ENCODE measurements around the gene BEST1. TPM values are rescaled to one million over a fixed set of nuclear protein-coding genes. Genes with fewer than 3 reads are reported as not detected.

Gene BEST1
- total RNA-seq, 1 experiment from 2014 or later, result 0.81 TPM

DNA sequence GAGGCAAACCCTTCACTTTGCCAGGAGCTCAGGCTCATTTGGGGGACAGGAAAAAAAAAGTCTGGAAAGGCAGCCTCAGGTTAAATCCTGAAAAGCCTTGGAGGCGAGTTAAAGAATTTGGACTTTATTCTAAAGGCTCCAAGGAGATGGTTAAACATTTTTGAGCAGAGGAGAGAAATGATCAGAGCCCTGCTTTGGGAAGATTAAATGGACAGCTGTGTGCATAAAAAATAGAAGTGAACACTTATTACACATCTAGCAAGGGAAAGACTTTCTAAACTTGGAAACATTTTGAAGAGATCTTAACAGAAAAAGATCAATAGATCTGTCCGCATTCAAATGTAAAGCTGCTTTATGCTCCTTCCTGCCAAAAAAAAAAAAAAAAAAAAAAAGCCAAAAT is 24.4 kb upstream of the BEST1 start:
- H3K9me2 ChIP-seq (ENCODE audit: insufficient read depth), result no peaks in the 10 kb centered on the region
- DNase-seq, result no peak
- H3K4me1 ChIP-seq (replicated peaks; ENCODE audit: insufficient read depth), result 0 out of 2 replicates have a peak, but pooled peaks cover 4% of the 10 kb centered on the region
- CTCF ChIA-PET, result interaction anchor here (0.7 kb wide), 1 partner anchor 17 kb away, joined by 34 read pairs; no protein-coding TSS in a partner anchor
- H3K27ac ChIP-seq, result no peak overlapping the region
- no peaks in the 10 kb centered on the region for H3K9me3 ChIP-seq (ENCODE audit: insufficient read depth, low read depth)
- H3K79me2 ChIP-seq (ENCODE audit: low read depth), result no peaks in the 10 kb centered on the region
- no peak overlapping the region for H3K4me3 ChIP-seq
- H3K36me3 ChIP-seq (ENCODE audit: low read depth), result no peaks in the 10 kb centered on the region
- H2AFZ ChIP-seq, result no peak overlapping the region
- intact Hi-C loops (cut with micrococcal nuclease; ENCODE audit: unreplicated experiment), result no loop called here
- H4K20me1 ChIP-seq (ENCODE audit: insufficient read depth), result no peaks in the 10 kb centered on the region
- H3F3A ChIP-seq (ENCODE audit: insufficient read depth, low read depth), result 0 out of 2 replicates have a peak, but pooled peaks cover 5% of the 10 kb centered on the region
- POLR2A ChIA-PET (ENCODE audit: unreplicated experiment), result no interaction called here
- no peak overlapping the region for H3K4me2 ChIP-seq
- no TSS peak for BruUV-seq (replicated peaks)
- H3K27me3 ChIP-seq (ENCODE audit: insufficient read depth, low read depth), result no peaks in the 10 kb centered on the region
- TF ChIP-seq EZH2 (IDR thresholded peaks at IDR 0.05; ENCODE audit: low read depth), result no peak
- TF ChIP-seq, protein P1, sequence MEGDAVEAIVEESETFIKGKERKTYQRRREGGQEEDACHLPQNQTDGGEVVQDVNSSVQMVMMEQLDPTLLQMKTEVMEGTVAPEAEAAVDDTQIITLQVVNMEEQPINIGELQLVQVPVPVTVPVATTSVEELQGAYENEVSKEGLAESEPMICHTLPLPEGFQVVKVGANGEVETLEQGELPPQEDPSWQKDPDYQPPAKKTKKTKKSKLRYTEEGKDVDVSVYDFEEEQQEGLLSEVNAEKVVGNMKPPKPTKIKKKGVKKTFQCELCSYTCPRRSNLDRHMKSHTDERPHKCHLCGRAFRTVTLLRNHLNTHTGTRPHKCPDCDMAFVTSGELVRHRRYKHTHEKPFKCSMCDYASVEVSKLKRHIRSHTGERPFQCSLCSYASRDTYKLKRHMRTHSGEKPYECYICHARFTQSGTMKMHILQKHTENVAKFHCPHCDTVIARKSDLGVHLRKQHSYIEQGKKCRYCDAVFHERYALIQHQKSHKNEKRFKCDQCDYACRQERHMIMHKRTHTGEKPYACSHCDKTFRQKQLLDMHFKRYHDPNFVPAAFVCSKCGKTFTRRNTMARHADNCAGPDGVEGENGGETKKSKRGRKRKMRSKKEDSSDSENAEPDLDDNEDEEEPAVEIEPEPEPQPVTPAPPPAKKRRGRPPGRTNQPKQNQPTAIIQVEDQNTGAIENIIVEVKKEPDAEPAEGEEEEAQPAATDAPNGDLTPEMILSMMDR (conservative IDR thresholded peaks at IDR 0.05), result no peak

DNA sequence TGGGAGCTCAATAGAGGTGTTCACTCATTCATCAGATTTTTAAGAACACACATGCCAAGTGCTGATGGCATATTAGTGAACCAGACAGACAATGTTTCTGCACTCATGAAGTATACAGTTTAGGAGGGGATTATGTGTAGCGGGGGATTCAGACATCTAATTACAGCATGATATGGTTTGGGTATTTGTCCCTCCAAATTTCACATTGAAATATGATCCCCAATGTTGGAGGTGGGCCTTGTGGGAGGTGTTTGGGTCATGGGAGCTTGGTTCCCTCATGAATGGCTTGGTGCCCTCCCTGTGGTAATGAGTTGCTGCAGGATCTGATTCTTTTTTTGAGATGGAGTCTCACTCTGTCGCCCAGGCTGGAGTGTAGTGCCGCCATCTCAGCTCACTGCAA is 23.9 kb upstream of the BEST1 start:
- intact Hi-C loops (cut with micrococcal nuclease; ENCODE audit: unreplicated experiment), result no loop called here

DNA sequence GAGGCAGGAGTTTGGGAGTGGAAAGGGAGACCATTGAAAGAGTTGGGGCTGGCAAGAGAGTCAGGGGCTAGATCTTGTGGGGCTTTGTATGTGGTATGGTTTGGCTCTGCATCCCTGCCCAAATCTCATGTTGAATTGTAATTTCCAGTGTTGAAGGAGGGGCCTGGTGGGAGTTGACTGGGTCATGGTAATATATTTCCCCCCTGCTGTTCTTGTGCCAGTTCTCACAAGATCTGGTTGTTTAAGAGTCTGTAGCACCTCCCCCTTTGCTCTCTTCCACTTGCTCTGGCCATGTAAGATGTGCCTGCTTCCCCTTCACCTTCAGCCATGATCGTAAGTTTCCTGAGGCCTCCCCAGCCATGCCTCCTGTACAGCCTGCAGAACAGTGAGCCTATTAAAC is 22.6 kb upstream of the BEST1 start:
- Histone ChIP-seq H3K4me1 (replicated peaks; ENCODE audit: insufficient read depth) (0 out of 2 replicates have a peak, but pooled peaks cover 4% of the 10 kb centered on the region), H3K27me3 (ENCODE audit: insufficient read depth, low read depth) (no peaks in the 10 kb centered on the region), H3K4me3 (no peak overlapping the region), H3K79me2 (ENCODE audit: low read depth) (no peaks in the 10 kb centered on the region), H3K27ac (no peak overlapping the region), H3K9me2 (ENCODE audit: insufficient read depth) (no peaks in the 10 kb centered on the region), H3K36me3 (ENCODE audit: low read depth) (no peaks in the 10 kb centered on the region), H3F3A (ENCODE audit: insufficient read depth, low read depth) (0 out of 2 replicates have a peak, but pooled peaks cover 5% of the 10 kb centered on the region), H3K9me3 (ENCODE audit: insufficient read depth, low read depth) (no peaks in the 10 kb centered on the region), H4K20me1 (ENCODE audit: insufficient read depth) (no peaks in the 10 kb centered on the region), H2AFZ (no peak overlapping the region), H3K4me2 (no peak overlapping the region)
- no peak for DNase-seq
- BruUV-seq (replicated peaks), result no TSS peak
- intact Hi-C loops (cut with micrococcal nuclease; ENCODE audit: unreplicated experiment), result no loop called here
- ChIA-PET POLR2A (ENCODE audit: unreplicated experiment) (no interaction called here), CTCF (no interaction called here)
- TF ChIP-seq, protein P1 (conservative IDR thresholded peaks at IDR 0.05), result no peak
- TF ChIP-seq EZH2 (IDR thresholded peaks at IDR 0.05; ENCODE audit: low read depth), result no peak

More for the DNA sequence above, 23.9 kb upstream of the BEST1 start:
- Histone ChIP-seq H3K36me3 (ENCODE audit: low read depth) (no peaks in the 10 kb centered on the region), H3F3A (ENCODE audit: insufficient read depth, low read depth) (0 out of 2 replicates have a peak, but pooled peaks cover 5% of the 10 kb centered on the region), H4K20me1 (ENCODE audit: insufficient read depth) (no peaks in the 10 kb centered on the region), H2AFZ (no peak overlapping the region), H3K27me3 (ENCODE audit: insufficient read depth, low read depth) (no peaks in the 10 kb centered on the region), H3K4me1 (replicated peaks; ENCODE audit: insufficient read depth) (0 out of 2 replicates have a peak, but pooled peaks cover 4% of the 10 kb centered on the region), H3K9me2 (ENCODE audit: insufficient read depth) (no peaks in the 10 kb centered on the region), H3K27ac (no peak overlapping the region), H3K9me3 (ENCODE audit: insufficient read depth, low read depth) (no peaks in the 10 kb centered on the region), H3K79me2 (ENCODE audit: low read depth) (no peaks in the 10 kb centered on the region), H3K4me2 (no peak overlapping the region), H3K4me3 (no peak overlapping the region)
- TF ChIP-seq, protein P1 (conservative IDR thresholded peaks at IDR 0.05), result no peak
- TF ChIP-seq EZH2 (IDR thresholded peaks at IDR 0.05; ENCODE audit: low read depth), result no peak
- POLR2A ChIA-PET (ENCODE audit: unreplicated experiment), result no interaction called here
- no TSS peak for BruUV-seq (replicated peaks)
- DNase-seq, result no peak
- CTCF ChIA-PET, result interaction anchor here (0.7 kb wide), 1 partner anchor 17 kb away, joined by 34 read pairs; no protein-coding TSS in a partner anchor

All from PC-9 (cell line).